Fibroblast of lung (primary cell): ENCODE results near the gene ELMOD1. TPM values are rescaled to one million over a fixed set of nuclear protein-coding genes. Genes with fewer than 3 reads are reported as not detected.

ENCODE experiments used
- DNase-seq, 2 donors: peaks; one replicate each; pipeline versions ENCODE4 v3.0.0 to v3.0.0-alpha.2; 2010; ENCODE audit warnings: low read depth in 2 of 2
- H2AFZ ChIP-seq: 2 replicates; pipeline ENCODE4 v1.5.1; 2012; ENCODE audit warnings: low read length, control low read depth, inconsistent platforms
- H3K27ac ChIP-seq: 2 replicates; pipeline ENCODE4 v1.5.1; 2011; ENCODE audit warnings: low read length, control low read depth; ENCODE audit not compliant: insufficient read depth
- H3K27me3 ChIP-seq: 2 replicates; pipeline ENCODE4 v1.5.1; 2011; ENCODE audit warnings: mild to moderate bottlenecking, low read length; ENCODE audit not compliant: control insufficient read depth, insufficient read depth
- H3K36me3 ChIP-seq: 2 replicates; pipeline ENCODE4 v1.5.1; 2011; ENCODE audit warnings: low read length; ENCODE audit not compliant: control insufficient read depth, insufficient read depth
- H3K4me1 ChIP-seq: 2 replicates; pipeline ENCODE4 v1.5.1; 2011; ENCODE audit warnings: low read length; ENCODE audit not compliant: control insufficient read depth, insufficient read depth; ENCODE audit errors: extremely low read depth
- H3K4me2 ChIP-seq: 2 replicates; pipeline ENCODE4 v1.5.1; 2011; ENCODE audit warnings: low read length, control low read depth; ENCODE audit not compliant: insufficient read depth; ENCODE audit errors: extremely low read depth
- H3K4me3 ChIP-seq, 4 experiments: fragments of 200-600 bp in 1 of 4; sonication (generic) in 1 of 4; replicated peaks in 1 of 4; 2 replicates each; pipeline ENCODE4 v1.5.1; 2011 to 2016; ENCODE audit warnings: low read length in 4 of 4, low read depth in 3 of 4, mild to moderate bottlenecking in 3 of 4, control low read depth in 2 of 4, inconsistent platforms in 1 of 4, mixed read lengths in 1 of 4; ENCODE audit not compliant: insufficient read depth in 1 of 4; ENCODE audit errors: control extremely low read depth in 1 of 4
- H3K79me2 ChIP-seq: 2 replicates; pipeline ENCODE4 v1.5.1; 2012; ENCODE audit warnings: mild to moderate bottlenecking, low read length, inconsistent platforms; ENCODE audit not compliant: control insufficient read depth, insufficient read depth
- H3K9ac ChIP-seq: 2 replicates; pipeline ENCODE4 v1.5.1; 2011; ENCODE audit warnings: mild to moderate bottlenecking, low read length, control low read depth; ENCODE audit not compliant: insufficient read depth
- H3K9me3 ChIP-seq: 2 replicates; pipeline ENCODE4 v1.5.1; 2012; ENCODE audit warnings: low read depth, low read length; ENCODE audit not compliant: control insufficient read depth, insufficient read depth
- H4K20me1 ChIP-seq: 2 replicates; pipeline ENCODE4 v1.5.1; 2011; ENCODE audit warnings: low read length; ENCODE audit not compliant: control insufficient read depth, insufficient read depth; ENCODE audit errors: extremely low read depth
- EZH2 ChIP-seq: IDR thresholded peaks from 2 replicates; pipeline ENCODE4 v1.5.1; 2012; ENCODE audit warnings: low read length, control low read depth, mild to moderate bottlenecking; ENCODE audit errors: missing control alignments
- polyA plus RNA-seq, 2 donors: library from polyadenylated mRNA; depleted of rRNA in 1 of 2; stranded (reverse) in 1 of 2; unstranded in 1 of 2; fragments of >200 nt; gene quantifications; 2 replicates each; pipeline ENCODE4 v1.2.1, GENCODE V29; 2011 to 2012; ENCODE audit warnings: missing spikeins in 1 of 2
- total RNA-seq: library from RNA; depleted of rRNA; stranded (reverse); fragments of >200 nt; gene quantifications from 2 replicates; pipeline ENCODE4 v1.2.1, GENCODE V29; 2014
- TF ChIP-seq, protein P1 (sequence below), 2 donors: IDR thresholded peaks in 1 of 2; conservative IDR thresholded peaks in 1 of 2; 1 replicate in 1 of 2; 2 replicates in 1 of 2; pipeline ENCODE4 v1.5.1; 2011 to 2012; ENCODE audit warnings: low read length in 2 of 2, control low read depth in 1 of 2, inconsistent platforms in 1 of 2, low read depth in 1 of 2, mild to moderate bottlenecking in 1 of 2

Gene ELMOD1
- total and polyA plus RNA-seq, 2 donors (not counting 1 experiment from before 2014, with no cell fraction given): 0.17 to 0.91 TPM

DNA sequence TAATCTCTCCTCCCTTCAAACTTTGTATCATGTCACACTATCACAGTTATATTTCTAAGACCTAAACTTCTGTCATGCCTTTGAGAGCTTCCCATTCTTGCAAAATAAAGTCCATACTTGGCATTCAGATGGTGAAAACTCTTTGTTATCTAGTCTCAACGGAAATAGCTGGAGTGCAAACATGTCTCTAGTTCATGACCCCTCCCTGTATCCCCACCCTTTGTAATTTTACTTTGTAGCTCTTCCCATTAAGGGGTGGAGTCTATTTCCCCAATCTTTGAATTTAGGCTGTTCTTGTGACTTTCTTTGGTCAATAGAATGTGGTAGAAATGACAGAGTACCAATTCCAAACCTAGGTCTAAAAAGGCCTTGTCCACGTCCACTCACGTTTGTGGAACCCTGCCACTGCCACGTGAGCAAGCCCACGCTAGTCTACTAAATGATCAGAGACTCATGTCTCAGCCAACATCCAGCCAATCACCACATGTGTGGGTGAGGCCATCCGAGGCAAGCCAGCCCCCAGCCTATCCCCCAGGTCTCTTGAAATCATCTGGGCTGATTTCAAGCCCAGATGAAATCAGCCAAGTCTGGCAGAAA, 97.5 kb downstream of the ELMOD1 start:
- H3K4me3 ChIP-seq: no peak overlapping the region
- TF ChIP-seq EZH2: no peak
- TF ChIP-seq, protein P1, sequence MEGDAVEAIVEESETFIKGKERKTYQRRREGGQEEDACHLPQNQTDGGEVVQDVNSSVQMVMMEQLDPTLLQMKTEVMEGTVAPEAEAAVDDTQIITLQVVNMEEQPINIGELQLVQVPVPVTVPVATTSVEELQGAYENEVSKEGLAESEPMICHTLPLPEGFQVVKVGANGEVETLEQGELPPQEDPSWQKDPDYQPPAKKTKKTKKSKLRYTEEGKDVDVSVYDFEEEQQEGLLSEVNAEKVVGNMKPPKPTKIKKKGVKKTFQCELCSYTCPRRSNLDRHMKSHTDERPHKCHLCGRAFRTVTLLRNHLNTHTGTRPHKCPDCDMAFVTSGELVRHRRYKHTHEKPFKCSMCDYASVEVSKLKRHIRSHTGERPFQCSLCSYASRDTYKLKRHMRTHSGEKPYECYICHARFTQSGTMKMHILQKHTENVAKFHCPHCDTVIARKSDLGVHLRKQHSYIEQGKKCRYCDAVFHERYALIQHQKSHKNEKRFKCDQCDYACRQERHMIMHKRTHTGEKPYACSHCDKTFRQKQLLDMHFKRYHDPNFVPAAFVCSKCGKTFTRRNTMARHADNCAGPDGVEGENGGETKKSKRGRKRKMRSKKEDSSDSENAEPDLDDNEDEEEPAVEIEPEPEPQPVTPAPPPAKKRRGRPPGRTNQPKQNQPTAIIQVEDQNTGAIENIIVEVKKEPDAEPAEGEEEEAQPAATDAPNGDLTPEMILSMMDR (conservative IDR thresholded peaks at IDR 0.05 in 1 of 2, IDR thresholded peaks at IDR 0.05 in 1 of 2; ENCODE audit: low read depth in 1 of 2, low read length in 2 of 2): no peak
- no peaks in the 10 kb centered on the region for H4K20me1 ChIP-seq
- H3K27me3 ChIP-seq: no peaks in the 10 kb centered on the region
- no peaks in the 10 kb centered on the region for H3K79me2 ChIP-seq
- peaks cover 2% of the 10 kb centered on the region for H3K4me1 ChIP-seq
- no peaks in the 10 kb centered on the region for H3K36me3 ChIP-seq
- no peak for DNase-seq
- H3K4me2 ChIP-seq: no peak overlapping the region
- no peak overlapping the region for H2AFZ ChIP-seq
- H3K27ac ChIP-seq: no peak overlapping the region
- no peak overlapping the region for H3K9ac ChIP-seq
- H3K9me3 ChIP-seq: no peaks in the 10 kb centered on the region

DNA sequence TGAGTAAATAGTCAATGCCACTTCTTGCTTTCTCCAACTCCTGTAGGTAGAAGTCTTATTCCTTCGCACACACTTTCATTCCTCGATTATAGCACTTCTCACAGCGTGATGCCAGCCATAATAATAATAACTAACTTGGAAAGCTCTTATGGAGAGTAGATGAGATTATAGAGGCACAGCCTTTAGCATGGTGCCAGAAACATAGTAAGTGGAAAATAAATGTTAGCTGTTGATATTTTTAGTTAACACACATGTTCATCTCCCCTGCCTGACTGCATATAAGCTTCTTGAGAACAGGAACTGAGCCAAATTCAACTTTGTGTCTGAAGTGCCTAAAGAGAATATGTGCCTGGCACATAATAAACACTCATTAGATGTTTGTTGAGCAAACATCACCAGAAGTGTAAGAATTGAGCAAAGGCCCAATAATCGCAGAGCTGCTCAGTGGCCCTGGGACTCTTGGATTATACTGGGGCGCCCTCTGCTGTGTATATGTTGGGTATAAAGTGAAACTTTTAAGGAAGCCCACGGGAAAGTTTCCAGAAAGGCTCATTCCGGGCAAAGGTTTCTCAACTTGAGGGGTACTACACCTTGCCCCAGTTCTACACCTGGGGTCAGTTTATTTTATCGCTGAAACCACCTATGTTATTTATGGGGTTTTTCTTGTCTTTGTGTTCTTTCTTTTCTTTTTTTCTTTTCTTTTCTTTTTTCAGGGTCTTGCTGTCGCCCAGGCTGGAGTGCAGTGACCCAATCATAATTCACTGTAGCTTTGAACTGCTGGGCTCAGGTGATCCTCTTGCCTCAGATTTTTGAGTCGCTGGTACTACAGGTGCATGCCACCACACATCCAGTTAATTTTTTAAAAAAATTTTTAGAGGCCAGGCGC, 98.6 kb downstream of the ELMOD1 start:
- H3K36me3 ChIP-seq: no peaks in the 10 kb centered on the region
- H3K4me2 ChIP-seq: no peak overlapping the region
- H3K4me1 ChIP-seq: peaks cover 2% of the 10 kb centered on the region
- H3K27ac ChIP-seq: no peak overlapping the region
- H4K20me1 ChIP-seq: no peaks in the 10 kb centered on the region
- H3K27me3 ChIP-seq: no peaks in the 10 kb centered on the region
- no peaks in the 10 kb centered on the region for H3K9me3 ChIP-seq
- DNase-seq: peak; percentile 43 to 70
- TF ChIP-seq, protein P1 (conservative IDR thresholded peaks at IDR 0.05 in 1 of 2, IDR thresholded peaks at IDR 0.05 in 1 of 2; ENCODE audit: low read depth in 1 of 2, low read length in 2 of 2): peak; percentile 60 to 68
- no peak for TF ChIP-seq EZH2
- no peak overlapping the region for H2AFZ ChIP-seq
- no peaks in the 10 kb centered on the region for H3K79me2 ChIP-seq
- H3K9ac ChIP-seq: no peak overlapping the region
- H3K4me3 ChIP-seq: no peak overlapping the region

DNA sequence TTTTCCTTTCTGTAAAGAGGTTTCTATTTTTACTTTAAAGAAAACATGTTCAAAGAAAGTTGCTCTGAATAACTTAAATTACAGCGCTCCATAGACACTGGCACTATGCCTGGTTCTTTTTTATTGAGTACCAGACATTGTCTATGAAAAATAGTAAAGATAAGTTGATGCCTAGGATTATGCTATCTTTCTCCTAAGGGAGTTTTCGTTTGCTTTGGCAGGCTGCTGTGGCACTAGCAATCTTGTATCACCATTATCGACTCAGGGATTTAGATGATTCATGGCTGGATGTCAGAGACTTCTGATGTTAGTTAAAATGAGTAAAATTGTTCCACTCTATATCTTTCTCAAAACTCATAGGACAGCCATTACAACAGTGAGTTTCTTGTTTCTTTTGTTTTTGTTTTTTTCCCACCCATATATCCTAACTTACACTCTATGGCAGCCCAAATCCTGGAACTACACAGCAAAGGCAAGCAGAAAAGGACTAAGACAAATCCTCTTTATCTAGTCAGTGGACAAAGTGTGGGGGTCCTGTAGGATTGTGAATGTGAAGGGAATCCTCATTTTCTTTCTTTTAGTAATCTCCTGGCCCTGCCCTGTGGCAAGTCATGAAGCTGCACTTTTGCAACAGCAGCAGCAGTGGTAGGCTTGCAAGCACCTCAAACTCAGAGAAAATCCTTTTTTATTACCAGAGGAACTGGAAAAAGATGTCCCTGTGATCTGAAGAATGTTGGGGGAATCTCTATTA, 100.2 kb downstream of the ELMOD1 start:
- no peak overlapping the region for H3K27ac ChIP-seq
- H3K4me2 ChIP-seq: no peak overlapping the region
- H2AFZ ChIP-seq: peak overlapping the region; percentile 43
- no peaks in the 10 kb centered on the region for H3K9me3 ChIP-seq
- no peaks in the 10 kb centered on the region for H3K36me3 ChIP-seq
- H3K4me3 ChIP-seq: no peak overlapping the region
- TF ChIP-seq, protein P1 (conservative IDR thresholded peaks at IDR 0.05 in 1 of 2, IDR thresholded peaks at IDR 0.05 in 1 of 2; ENCODE audit: low read depth in 1 of 2, low read length in 2 of 2): no peak
- no peak for TF ChIP-seq EZH2
- peaks cover 5% of the 10 kb centered on the region for H3K4me1 ChIP-seq
- H4K20me1 ChIP-seq: no peaks in the 10 kb centered on the region
- DNase-seq: peak in 1 of 2 donors; percentile 83
- H3K79me2 ChIP-seq: no peaks in the 10 kb centered on the region
- H3K27me3 ChIP-seq: no peaks in the 10 kb centered on the region
- peak overlapping the region; percentile 1 for H3K9ac ChIP-seq
